C1 segment of cervical spinal cord (tissue), 14 donors: ENCODE data around the gene TNPO1.
A peak's percentile ranks its signal among the peaks of the same experiment; 100 is the strongest.

Experiments
- DNase-seq, 14 donors: peaks; one replicate each; lab custom pipeline; 2025; lab: John Stamatoyannopoulos, UW

TNPO1 gene

GRCh38 chr5:72817671-72818266 is 1.3 kb downstream of the TNPO1 start:
- peak in 1 of 14 donors; percentile 36 for DNase-seq

GRCh38 chr5:72818866-72819534 is 2.5 kb downstream of the TNPO1 start:
- DNase-seq = peak in 12 of 14 donors; percentile 2 to 40 (median 26)

- DNase-seq = no peak
Measured at GRCh38 chr5:72821776-72822175, 5.3 kb downstream of the TNPO1 start.

- no peak for DNase-seq
Measured at GRCh38 chr5:72822944-72823343, 6.5 kb downstream of the TNPO1 start.

- no peak for DNase-seq
Measured at GRCh38 chr5:72829707-72830106, 13.2 kb downstream of the TNPO1 start.

DNA sequence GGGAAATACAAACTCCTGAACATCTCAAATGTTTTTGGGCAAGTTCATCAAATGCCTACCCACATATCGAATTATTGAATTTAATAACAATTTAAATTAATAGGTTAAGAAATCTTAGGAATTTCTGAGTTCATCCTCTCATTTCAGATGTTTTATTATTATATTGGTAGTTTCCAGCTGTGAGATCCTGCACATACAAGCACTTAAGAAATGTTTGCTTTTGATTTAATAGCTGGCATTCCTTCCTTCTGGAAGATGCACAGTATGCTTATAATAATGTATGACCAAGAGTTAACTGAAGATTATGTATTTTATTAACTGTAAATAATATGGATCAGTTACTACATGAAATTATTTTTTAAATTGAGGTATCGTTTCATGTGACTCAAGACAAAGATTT is 13.9 kb downstream of the TNPO1 start:
- DNase-seq = no peak

- no peak for DNase-seq
Measured at GRCh38 chr5:72831685-72832084, 15.2 kb downstream of the TNPO1 start.

- no peak for DNase-seq
Measured at GRCh38 chr5:72834924-72835323, 18.5 kb downstream of the TNPO1 start.

DNA sequence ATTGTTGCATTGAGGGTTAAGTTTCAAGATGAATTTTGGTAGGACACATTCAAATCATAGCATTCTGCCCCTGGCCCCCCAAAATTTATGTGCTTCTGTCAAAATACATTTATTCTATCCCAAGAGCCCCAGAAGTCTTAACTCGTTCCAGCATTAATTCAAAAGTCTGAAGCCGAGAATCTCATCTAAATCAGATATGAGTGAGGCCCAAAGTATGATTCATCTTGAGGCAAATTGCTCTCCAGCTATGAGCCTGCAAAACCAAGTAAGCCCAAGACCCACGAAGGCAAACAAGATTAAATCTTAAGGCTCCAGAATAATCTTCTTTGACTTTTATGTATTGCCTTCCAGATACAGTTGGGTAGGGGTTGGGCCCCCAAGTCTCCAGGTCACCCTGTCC is 19.2 kb downstream of the TNPO1 start:
- no peak for DNase-seq

DNA sequence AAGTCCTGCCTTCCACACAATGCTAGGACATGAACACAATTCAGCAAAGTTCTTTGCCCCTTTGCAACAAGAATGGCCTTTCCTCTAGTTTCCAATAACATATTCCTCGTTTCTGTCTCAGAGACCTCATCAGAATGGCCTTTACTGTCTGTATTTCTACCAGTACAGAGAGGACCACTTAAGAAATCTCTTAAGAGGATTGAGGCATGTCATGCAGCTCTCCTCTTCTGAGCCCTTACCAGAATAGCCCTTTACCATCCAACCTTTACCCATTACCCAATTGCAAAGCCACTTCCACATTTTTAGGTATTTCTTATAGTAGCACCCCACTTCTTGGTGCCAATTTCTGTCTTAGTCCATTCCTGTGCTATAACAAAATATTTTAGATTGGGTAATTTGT is 20.3 kb downstream of the TNPO1 start:
- DNase-seq = no peak

GRCh38 chr5:72837524-72838096 is 21.1 kb downstream of the TNPO1 start:
- DNase-seq = no peak

DNA sequence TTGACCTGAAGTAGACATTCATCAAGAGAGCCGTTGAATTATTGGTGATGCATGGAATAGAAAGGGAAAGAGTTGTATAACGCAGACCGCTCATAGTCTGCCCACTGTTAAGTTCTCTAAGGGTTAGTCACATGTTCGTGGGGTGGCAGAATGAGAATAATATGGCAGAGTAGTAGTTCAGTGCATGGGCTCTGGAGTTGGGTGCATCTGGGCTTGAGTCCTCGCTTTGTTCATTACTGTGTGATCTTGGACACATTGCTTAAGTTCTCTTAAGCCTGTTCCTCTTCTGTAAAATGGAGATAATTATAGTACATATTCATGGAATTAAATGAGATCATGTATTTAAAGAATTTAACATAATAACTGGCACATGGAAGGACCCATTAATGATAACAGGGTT is 23.6 kb downstream of the TNPO1 start:
- no peak for DNase-seq

DNA sequence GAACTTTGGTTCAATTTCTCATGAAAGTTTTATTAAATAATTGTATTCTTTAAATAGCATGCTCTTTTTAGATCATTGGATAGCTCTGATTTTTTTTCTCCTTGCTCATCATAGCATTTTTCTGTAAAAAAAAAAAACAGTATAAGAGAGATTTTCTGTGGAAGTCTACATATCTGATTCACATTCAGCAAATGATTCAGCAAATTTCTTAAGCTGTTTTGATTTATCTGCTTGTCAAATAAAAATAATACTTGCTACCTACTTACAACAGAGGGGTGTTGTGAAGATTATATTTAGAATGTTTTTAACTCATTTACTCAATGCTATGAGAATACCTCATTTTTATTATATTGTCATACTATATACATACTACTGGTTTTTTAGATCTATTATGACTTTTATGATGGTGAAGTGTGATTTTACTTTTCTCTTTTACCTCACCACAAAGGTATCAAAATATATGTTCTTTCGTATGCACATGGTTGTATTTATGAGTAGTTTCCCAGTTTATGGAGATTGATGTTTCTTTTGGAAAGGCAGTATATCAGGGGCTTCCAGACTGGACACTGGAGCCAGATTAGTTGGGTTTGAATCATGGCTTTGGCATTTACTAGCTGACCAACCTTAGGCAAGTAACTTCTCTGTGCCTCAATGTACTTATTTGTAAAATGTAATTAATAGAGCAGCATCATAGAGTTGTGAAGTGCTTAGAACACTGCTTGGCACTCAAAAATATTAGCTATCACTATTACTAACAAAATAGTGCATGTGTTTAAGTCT is 25.5 kb downstream of the TNPO1 start:
- DNase-seq = no peak

DNA sequence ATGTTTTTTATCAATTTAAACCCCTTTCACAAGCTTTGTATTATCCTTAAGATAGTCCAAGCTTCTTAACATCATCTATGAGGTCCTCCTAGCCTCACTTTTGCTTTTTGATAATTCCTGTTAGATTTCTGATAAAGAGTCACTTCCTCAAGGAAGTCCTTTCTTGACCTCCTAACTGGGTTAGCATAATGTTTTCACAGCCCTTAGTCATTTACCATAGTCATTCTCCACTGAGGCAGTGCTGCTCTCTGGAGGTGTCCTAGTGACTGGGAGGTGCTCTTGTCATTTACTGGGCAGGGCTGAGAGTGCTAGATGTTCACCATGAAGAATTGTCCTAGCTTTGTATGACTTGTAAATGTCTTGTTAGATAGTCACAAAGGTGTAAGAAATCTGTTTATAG is 26.4 kb downstream of the TNPO1 start:
- DNase-seq = no peak

- DNase-seq = no peak
Measured at GRCh38 chr5:72844218-72844603, 27.8 kb downstream of the TNPO1 start.

DNA sequence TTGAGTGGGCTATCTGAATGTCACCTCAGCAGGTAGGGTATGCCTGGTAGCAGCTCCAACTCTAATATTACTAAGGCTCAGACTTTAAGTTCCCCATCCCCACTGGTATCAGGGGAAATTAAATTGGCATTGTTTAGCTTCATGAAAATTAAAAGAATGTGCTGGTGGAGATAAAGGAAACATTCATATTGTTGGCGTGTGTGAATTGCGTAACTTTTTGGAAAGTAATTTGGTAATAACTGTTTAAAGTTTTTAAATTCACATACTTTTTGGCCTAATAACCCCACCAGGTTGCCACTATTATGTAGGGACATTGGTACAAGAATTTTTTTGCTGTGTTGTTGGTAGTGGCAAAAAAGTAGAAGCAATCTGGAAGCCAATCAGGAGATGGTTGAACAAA is 29.4 kb downstream of the TNPO1 start:
- DNase-seq = no peak

- DNase-seq = no peak
Measured at GRCh38 chr5:72846483-72846882, 30.0 kb downstream of the TNPO1 start.

- DNase-seq = no peak
Measured at GRCh38 chr5:72847439-72847838, 31.0 kb downstream of the TNPO1 start.

DNA sequence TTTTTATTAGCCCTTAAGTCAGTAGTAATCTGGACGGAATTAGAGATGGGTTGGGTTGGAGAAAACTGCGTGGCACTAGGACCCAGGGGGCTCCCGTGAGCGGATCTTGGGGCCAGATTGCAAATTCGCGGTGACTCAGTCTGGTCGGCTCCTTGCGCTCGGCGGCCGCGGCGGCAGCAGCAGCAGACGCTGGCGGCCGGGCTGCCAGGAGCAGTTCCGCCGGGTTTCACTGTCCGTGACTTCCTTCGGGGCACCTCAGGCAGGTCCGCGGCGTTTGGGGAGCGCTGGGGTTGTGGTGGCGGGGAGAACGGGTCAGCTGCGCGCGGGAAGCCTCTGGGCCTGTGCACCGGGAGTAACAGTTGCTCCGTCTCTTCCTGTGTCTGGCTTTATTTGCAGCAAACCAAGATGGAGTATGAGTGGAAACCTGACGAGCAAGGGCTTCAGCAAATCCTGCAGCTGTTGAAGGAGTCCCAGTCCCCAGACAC is 31.6 kb downstream of the TNPO1 start:
- DNase-seq = peak; percentile 43 to 95 (median 86)

- DNase-seq = peak; percentile 27 to 84 (median 62)
Measured at GRCh38 chr5:72848474-72849428, 32.3 kb downstream of the TNPO1 start.

- DNase-seq = no peak
Measured at GRCh38 chr5:72849546-72849945, 33.1 kb downstream of the TNPO1 start.
